ENCODE data around the gene PTGDS. TPM values are rescaled to one million over a fixed set of nuclear protein-coding genes. Genes with fewer than 3 reads are reported as not detected.

PTGDS gene
- total RNA-seq, 2 experiments from 2014 or later, result 40.6 to 41.0 TPM

DNA sequence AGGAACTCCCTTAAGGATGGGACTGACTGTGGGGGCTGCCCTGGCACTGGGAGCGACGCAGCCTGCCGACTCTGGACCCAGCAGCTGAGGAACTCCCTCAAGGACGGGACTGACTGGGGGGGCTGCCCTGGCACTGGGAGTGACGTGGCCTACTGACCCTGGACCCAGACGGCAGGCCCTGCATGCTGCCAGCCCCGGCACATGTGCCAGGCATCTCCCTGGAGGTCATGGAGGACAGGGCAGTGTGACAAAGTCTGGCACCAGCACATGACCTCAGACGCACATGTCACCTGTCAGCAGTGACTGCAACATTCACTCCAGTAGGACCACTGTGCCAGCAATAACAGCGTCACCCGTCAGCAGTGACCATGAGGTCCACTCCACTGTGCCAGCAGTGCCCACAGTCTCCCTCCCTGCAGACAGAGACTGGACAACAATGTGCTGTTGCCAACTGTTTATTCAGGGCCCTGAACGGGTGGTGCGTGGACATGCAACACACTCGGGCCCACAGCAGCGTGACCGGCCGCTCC is 37.2 kb upstream of the PTGDS start:
- TF ChIP-seq, protein P1, sequence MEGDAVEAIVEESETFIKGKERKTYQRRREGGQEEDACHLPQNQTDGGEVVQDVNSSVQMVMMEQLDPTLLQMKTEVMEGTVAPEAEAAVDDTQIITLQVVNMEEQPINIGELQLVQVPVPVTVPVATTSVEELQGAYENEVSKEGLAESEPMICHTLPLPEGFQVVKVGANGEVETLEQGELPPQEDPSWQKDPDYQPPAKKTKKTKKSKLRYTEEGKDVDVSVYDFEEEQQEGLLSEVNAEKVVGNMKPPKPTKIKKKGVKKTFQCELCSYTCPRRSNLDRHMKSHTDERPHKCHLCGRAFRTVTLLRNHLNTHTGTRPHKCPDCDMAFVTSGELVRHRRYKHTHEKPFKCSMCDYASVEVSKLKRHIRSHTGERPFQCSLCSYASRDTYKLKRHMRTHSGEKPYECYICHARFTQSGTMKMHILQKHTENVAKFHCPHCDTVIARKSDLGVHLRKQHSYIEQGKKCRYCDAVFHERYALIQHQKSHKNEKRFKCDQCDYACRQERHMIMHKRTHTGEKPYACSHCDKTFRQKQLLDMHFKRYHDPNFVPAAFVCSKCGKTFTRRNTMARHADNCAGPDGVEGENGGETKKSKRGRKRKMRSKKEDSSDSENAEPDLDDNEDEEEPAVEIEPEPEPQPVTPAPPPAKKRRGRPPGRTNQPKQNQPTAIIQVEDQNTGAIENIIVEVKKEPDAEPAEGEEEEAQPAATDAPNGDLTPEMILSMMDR (IDR thresholded peaks at IDR 0.05), result no peak
- H3K9me3 ChIP-seq (ENCODE audit: control insufficient read depth in 1 of 2, insufficient read depth in 1 of 2, low read length in 2 of 2), result peaks cover 0 to 11% of the 10 kb centered on the region in 2 experiments
- DNase-seq (no peak), ATAC-seq (ENCODE audit: poor library complexity) (no peak)
- H3K9me3 Mint-ChIP-seq, result no peaks in the 10 kb centered on the region
- peaks cover 34% of the 10 kb centered on the region for H3K36me3 ChIP-seq (ENCODE audit: insufficient read depth, low read length)
- CTCF ChIA-PET, result no interaction called here
- peaks cover 25% of the 10 kb centered on the region for H3K36me3 Mint-ChIP-seq (ENCODE audit: low read depth)
- no peak overlapping the region for H3K27ac ChIP-seq (ENCODE audit: low read depth in 1 of 2, low read length in 2 of 2)
- H3K27me3 ChIP-seq (ENCODE audit: control insufficient read depth in 1 of 2, insufficient read depth in 2 of 2, low read length in 2 of 2), result no peaks in the 10 kb centered on the region
- H3K4me3 ChIP-seq (ENCODE audit: low read length), result no peak overlapping the region
- POLR2A ChIA-PET, result no interaction called here
- peaks cover 24% of the 10 kb centered on the region for H3K4me1 ChIP-seq (ENCODE audit: insufficient read depth, low read length)
- H3K27me3 Mint-ChIP-seq, result no peaks in the 10 kb centered on the region
- no peak overlapping the region for H3K4me3 Mint-ChIP-seq
- no peak overlapping the region for H3K27ac Mint-ChIP-seq
- H3K4me1 Mint-ChIP-seq (ENCODE audit: low read depth), result peaks cover 5% of the 10 kb centered on the region
- intact Hi-C loops (cut with DNase I, micrococcal nuclease), result loop anchor here (5.0 to 10.0 kb wide), 2 partner anchors 73 to 95 kb away; partner anchors contain the start of genes AJM1 (in 1 of the 2), EDF1 (in 1 of the 2) and PHPT1 (in 1 of the 2)

DNA sequence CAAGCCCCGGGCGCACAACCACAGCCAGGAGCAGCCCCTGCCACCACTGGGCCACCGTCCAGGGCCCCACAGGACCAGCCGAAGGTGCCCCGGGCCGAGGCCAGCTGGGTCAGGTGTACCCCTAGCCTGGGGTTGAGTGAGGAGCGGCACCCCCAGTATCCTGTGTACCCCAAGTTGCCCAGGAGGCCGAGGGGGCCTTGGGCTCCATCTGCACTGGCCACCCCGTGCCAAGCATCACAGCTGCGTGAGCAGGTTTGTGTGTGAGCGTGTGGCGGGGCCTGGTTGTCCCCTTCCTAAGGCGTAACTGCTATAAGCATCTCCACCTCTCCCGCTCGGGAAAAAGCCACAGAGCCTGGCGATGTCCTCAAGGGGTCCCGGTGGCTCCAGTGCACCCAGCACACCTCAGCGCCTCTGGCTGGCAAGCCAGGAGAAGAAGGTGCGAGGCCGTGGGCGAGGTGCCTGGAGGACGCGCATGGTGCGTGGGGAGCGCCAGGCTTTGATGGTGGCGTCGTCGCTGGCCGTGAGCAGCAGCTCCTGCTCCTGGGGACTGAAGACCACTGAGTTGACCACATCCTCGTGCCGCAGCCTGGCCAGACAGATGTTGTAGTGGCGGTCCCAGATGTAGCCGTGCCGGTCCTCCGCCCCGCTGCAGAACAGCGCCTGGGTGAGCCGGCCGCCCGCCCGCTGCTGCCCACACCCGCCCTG is 36.6 kb upstream of the PTGDS start:
- peaks cover 5% of the 10 kb centered on the region for H3K4me1 Mint-ChIP-seq (ENCODE audit: low read depth)
- Histone ChIP-seq H3K27me3 (ENCODE audit: control insufficient read depth in 1 of 2, insufficient read depth in 2 of 2, low read length in 2 of 2) (no peaks in the 10 kb centered on the region), H3K4me1 (ENCODE audit: insufficient read depth, low read length) (peaks cover 30% of the 10 kb centered on the region), H3K36me3 (ENCODE audit: insufficient read depth, low read length) (peaks cover 34% of the 10 kb centered on the region), H3K4me3 (ENCODE audit: low read length) (no peak overlapping the region), H3K9me3 (ENCODE audit: control insufficient read depth in 1 of 2, insufficient read depth in 1 of 2, low read length in 2 of 2) (peaks cover 0 to 11% of the 10 kb centered on the region in 2 experiments), H3K27ac (ENCODE audit: low read depth in 1 of 2, low read length in 2 of 2) (no peak overlapping the region)
- DNase-seq (no peak), ATAC-seq (ENCODE audit: poor library complexity) (no peak)
- TF ChIP-seq, protein P1 (IDR thresholded peaks at IDR 0.05), result no peak
- intact Hi-C loops (cut with DNase I, micrococcal nuclease), result loop anchor here (5.0 to 10.0 kb wide), 2 partner anchors 73 to 96 kb away; partner anchors contain the start of genes AJM1 (in 1 of the 2), EDF1 (in 1 of the 2) and PHPT1 (in 1 of the 2)
- H3K27ac Mint-ChIP-seq, result no peak overlapping the region
- H3K27me3 Mint-ChIP-seq, result no peaks in the 10 kb centered on the region
- H3K4me3 Mint-ChIP-seq, result no peak overlapping the region
- CTCF ChIA-PET, result no interaction called here
- H3K36me3 Mint-ChIP-seq (ENCODE audit: low read depth), result peaks cover 25% of the 10 kb centered on the region
- H3K9me3 Mint-ChIP-seq, result no peaks in the 10 kb centered on the region
- POLR2A ChIA-PET, result no interaction called here

- Mint-ChIP-seq H3K4me3 (no peak overlapping the region), H3K27me3 (no peaks in the 10 kb centered on the region), H3K27ac (no peak overlapping the region), H3K9me3 (no peaks in the 10 kb centered on the region), H3K36me3 (ENCODE audit: low read depth) (peaks cover 25% of the 10 kb centered on the region), H3K4me1 (ENCODE audit: low read depth) (peaks cover 5% of the 10 kb centered on the region)
- DNase-seq (no peak), ATAC-seq (ENCODE audit: poor library complexity) (no peak)
- Histone ChIP-seq H3K27ac (ENCODE audit: low read depth in 1 of 2, low read length in 2 of 2) (no peak overlapping the region), H3K4me3 (ENCODE audit: low read length) (no peak overlapping the region), H3K9me3 (ENCODE audit: control insufficient read depth in 1 of 2, insufficient read depth in 1 of 2, low read length in 2 of 2) (peaks cover 0 to 11% of the 10 kb centered on the region in 2 experiments), H3K27me3 (ENCODE audit: control insufficient read depth in 1 of 2, insufficient read depth in 2 of 2, low read length in 2 of 2) (no peaks in the 10 kb centered on the region), H3K4me1 (ENCODE audit: insufficient read depth, low read length) (peaks cover 33% of the 10 kb centered on the region), H3K36me3 (ENCODE audit: insufficient read depth, low read length) (peaks cover 34% of the 10 kb centered on the region)
- TF ChIP-seq, protein P1 (IDR thresholded peaks at IDR 0.05), result no peak
- POLR2A ChIA-PET, result no interaction called here
- intact Hi-C loops (cut with DNase I, micrococcal nuclease), result loop anchor here (5.0 to 10.0 kb wide), 2 partner anchors 74 to 97 kb away; partner anchors contain the start of genes AJM1 (in 1 of the 2), EDF1 (in 1 of the 2) and PHPT1 (in 1 of the 2)
- CTCF ChIA-PET, result no interaction called here
These were observed 35.8 kb upstream of the PTGDS start for GRCh38 chr9:136941231-136942111.

All from CD4-positive, alpha-beta T cell (primary cell).